H9 (cell line): ENCODE measurements around the gene HS2ST1. TPM values are rescaled to one million over a fixed set of nuclear protein-coding genes. Genes with fewer than 3 reads are reported as not detected.

ENCODE experiments used
- DNase-seq: peaks from one replicate; pipeline ENCODE4 v3.0.0-alpha.2; 2017
- H2AFZ ChIP-seq: one replicate; pipeline ENCODE4 v1.6.1; 2013; ENCODE audit warnings: mild to moderate bottlenecking, low read length, control low read depth, moderate library complexity
- H2AK5ac ChIP-seq: 2 replicates; pipeline ENCODE4 v1.6.1; 2013; ENCODE audit warnings: low read length, control low read depth, mixed read lengths; ENCODE audit not compliant: insufficient read length
- H2BK120ac ChIP-seq: one replicate; pipeline ENCODE4 v1.6.1; 2013; ENCODE audit warnings: low read depth, mild to moderate bottlenecking, low read length, control low read depth, inconsistent platforms; ENCODE audit not compliant: poor library complexity, severe bottlenecking
- H2BK12ac ChIP-seq: 2 replicates; pipeline ENCODE4 v1.6.1; 2013; ENCODE audit warnings: low read length, control low read depth, mixed read lengths, low read depth; ENCODE audit not compliant: insufficient read length
- H2BK15ac ChIP-seq: 2 replicates; pipeline ENCODE4 v1.6.1; 2013; ENCODE audit warnings: low read depth, low read length, control low read depth
- H2BK20ac ChIP-seq: one replicate; pipeline ENCODE4 v1.6.1; 2013; ENCODE audit warnings: low read depth, mild to moderate bottlenecking, low read length, control low read depth, inconsistent platforms; ENCODE audit not compliant: poor library complexity, severe bottlenecking
- H2BK5ac ChIP-seq: 2 replicates; pipeline ENCODE4 v1.6.1; 2013; ENCODE audit warnings: low read length, control low read depth, mixed read lengths; ENCODE audit not compliant: insufficient read length
- H3K14ac ChIP-seq: 2 replicates; pipeline ENCODE4 v1.6.1; 2013; ENCODE audit warnings: low read length, control low read depth; ENCODE audit not compliant: insufficient read depth
- H3K18ac ChIP-seq: 2 replicates; pipeline ENCODE4 v1.6.1; 2013; ENCODE audit warnings: low read depth, mild to moderate bottlenecking, mixed read lengths, low read length, control low read depth; ENCODE audit not compliant: insufficient read length
- H3K23ac ChIP-seq: 2 replicates; pipeline ENCODE4 v1.6.1; 2013; ENCODE audit warnings: low read length, control low read depth, mixed read lengths, low read depth; ENCODE audit not compliant: insufficient read length
- H3K23me2 ChIP-seq: 2 replicates; pipeline ENCODE4 v1.6.1; 2013; ENCODE audit warnings: low read depth, mild to moderate bottlenecking, mixed read lengths, low read length, control low read depth; ENCODE audit not compliant: insufficient read length, poor library complexity, severe bottlenecking
- H3K27ac ChIP-seq: 2 replicates; pipeline ENCODE4 v1.5.1; 2013; ENCODE audit warnings: low read length, control low read depth, mixed read lengths, low read depth; ENCODE audit not compliant: insufficient read length
- H3K27me3 ChIP-seq: 2 replicates; pipeline ENCODE4 v1.6.1; 2013; ENCODE audit warnings: low read length, control low read depth, inconsistent platforms; ENCODE audit not compliant: insufficient read depth
- H3K4ac ChIP-seq: 2 replicates; pipeline ENCODE4 v1.6.1; 2013; ENCODE audit warnings: low read depth, mild to moderate bottlenecking, control low read depth, inconsistent platforms, low read length, moderate library complexity
- H3K4me1 ChIP-seq: 2 replicates; pipeline ENCODE4 v1.6.1; 2013; ENCODE audit warnings: low read length, control low read depth, inconsistent platforms; ENCODE audit not compliant: insufficient read depth
- H3K4me2 ChIP-seq: 2 replicates; pipeline ENCODE4 v1.6.1; 2013; ENCODE audit warnings: low read length, control low read depth, mixed read lengths; ENCODE audit not compliant: insufficient read length, insufficient read depth
- H3K56ac ChIP-seq: 2 replicates; pipeline ENCODE4 v1.6.1; 2013; ENCODE audit warnings: low read depth, mild to moderate bottlenecking, mixed read lengths, low read length, control low read depth; ENCODE audit not compliant: insufficient read length
- H3K79me1 ChIP-seq: 2 replicates; pipeline ENCODE4 v1.6.1; 2013; ENCODE audit warnings: low read depth, mild to moderate bottlenecking, moderate library complexity, low read length, control low read depth, inconsistent platforms; ENCODE audit not compliant: insufficient read depth, poor library complexity, severe bottlenecking
- H3K79me2 ChIP-seq: 2 replicates; pipeline ENCODE4 v1.6.1; 2013; ENCODE audit warnings: low read length, control low read depth, inconsistent platforms; ENCODE audit not compliant: insufficient read depth
- H3K9ac ChIP-seq: 2 replicates; pipeline ENCODE4 v1.6.1; 2013; ENCODE audit warnings: low read length, control low read depth, mixed read lengths; ENCODE audit not compliant: insufficient read length; ENCODE audit errors: extremely low read depth
- H3K9me3 ChIP-seq: one replicate; pipeline ENCODE4 v1.6.1; 2013; ENCODE audit warnings: low read depth, low read length, inconsistent platforms; ENCODE audit not compliant: control insufficient read depth
- H3T11ph ChIP-seq: one replicate; pipeline ENCODE4 v1.6.1; 2013; ENCODE audit warnings: mild to moderate bottlenecking, low read length, control low read depth, inconsistent platforms
- H4K20me1 ChIP-seq: one replicate; pipeline ENCODE4 v1.6.1; 2013; ENCODE audit not compliant: control insufficient read depth, insufficient read length, insufficient read depth
- H4K5ac ChIP-seq: 2 replicates; pipeline ENCODE4 v1.6.1; 2013; ENCODE audit warnings: low read depth, mild to moderate bottlenecking, mixed read lengths, low read length, control low read depth; ENCODE audit not compliant: insufficient read length
- H4K8ac ChIP-seq: replicated peaks from 2 replicates; pipeline ENCODE4 v1.6.1; 2013; ENCODE audit warnings: low read length, control low read depth, mixed read lengths, low read depth; ENCODE audit not compliant: insufficient read length
- H4K91ac ChIP-seq: 2 replicates; pipeline ENCODE4 v1.6.1; 2013; ENCODE audit warnings: low read depth, mild to moderate bottlenecking, moderate library complexity, mixed read lengths, low read length, control low read depth; ENCODE audit not compliant: insufficient read length
- H3K27ac Mint-ChIP-seq, 3 experiments: 2 replicates in 2 of 3; 3 replicates in 1 of 3; pipeline ENCODE4 v1.8.0; 2020 to 2021; ENCODE audit warnings: mixed read lengths in 3 of 3, mild to moderate bottlenecking in 1 of 3, moderate library complexity in 1 of 3
- H3K27me3 Mint-ChIP-seq: 2 replicates; pipeline ENCODE4 v1.8.0; 2021; ENCODE audit warnings: low read depth, mild to moderate bottlenecking, moderate library complexity, mixed read lengths
- H3K36me3 Mint-ChIP-seq, 3 experiments: 2 replicates in 2 of 3; 3 replicates in 1 of 3; pipeline ENCODE4 v1.8.0; 2020 to 2021; ENCODE audit warnings: low read depth in 3 of 3, mixed read lengths in 3 of 3; ENCODE audit not compliant: insufficient read depth in 1 of 3
- H3K4me1 Mint-ChIP-seq, 2 experiments: 2 replicates each; pipeline ENCODE4 v1.8.0; 2020; ENCODE audit warnings: mixed read lengths in 2 of 2
- H3K4me3 Mint-ChIP-seq, 2 experiments: 2 replicates in 1 of 2; 3 replicates in 1 of 2; pipeline ENCODE4 v1.8.0; 2020 to 2021; ENCODE audit warnings: mild to moderate bottlenecking in 2 of 2, mixed read lengths in 2 of 2, moderate library complexity in 1 of 2
- H3K9me3 Mint-ChIP-seq, 2 experiments: 2 replicates in 1 of 2; 3 replicates in 1 of 2; pipeline ENCODE4 v1.8.0; 2020; ENCODE audit warnings: mild to moderate bottlenecking in 2 of 2, mixed read lengths in 2 of 2, moderate library complexity in 1 of 2
- total RNA-seq: library from RNA; stranded (reverse); gene quantifications from 2 replicates; pipeline ENCODE4 v1.2.1, GENCODE V29; 2021
- TF ChIP-seq, protein P1 (sequence below): fragments of 200-600 bp; sonication (generic); conservative IDR thresholded peaks from 3 replicates; pipeline ENCODE4 v1.8.0; 2021; ENCODE audit warnings: antibody characterized with exemption, mild to moderate bottlenecking

The HS2ST1 gene
- total RNA-seq, 1 experiment from 2014 or later: 20.1 TPM

DNA sequence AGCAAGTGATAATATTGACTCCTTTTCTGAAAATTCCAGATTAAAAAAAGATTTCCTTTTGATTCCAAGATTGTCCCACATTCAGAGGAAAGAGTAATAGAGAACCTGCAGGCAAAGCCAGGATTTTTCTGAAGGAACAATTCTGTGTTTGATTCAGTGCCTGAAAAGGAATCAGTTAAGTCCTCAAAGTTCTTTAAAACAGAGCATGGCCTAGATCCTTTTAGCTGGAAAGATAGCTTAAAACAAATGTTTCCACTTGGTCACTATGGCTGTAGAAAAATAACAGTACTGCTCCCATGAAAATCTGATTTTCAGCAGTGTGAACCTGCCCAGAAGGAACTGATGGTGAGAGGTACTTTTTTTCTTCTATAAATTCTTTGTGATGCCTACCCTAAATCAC is 41.8 kb downstream of the HS2ST1 start:
- Histone ChIP-seq H2BK120ac (no peak overlapping the region), H3K27ac (no peak overlapping the region), H3T11ph (no peak overlapping the region), H3K4me2 (no peak overlapping the region), H3K14ac (no peak overlapping the region), H2BK15ac (no peak overlapping the region), H3K79me2 (peaks cover 7% of the 10 kb centered on the region; the same call in 1 of the 2 replicates), H3K79me1 (peaks cover 13% of the 10 kb centered on the region), H3K9me3 (no peaks in the 10 kb centered on the region), H4K8ac (no peak overlapping the region), H4K91ac (no peak overlapping the region), H2BK20ac (no peak overlapping the region), H3K23ac (no peak overlapping the region), H3K56ac (no peak overlapping the region), H2BK5ac (no peak overlapping the region), H4K5ac (no peak overlapping the region), H2AK5ac (no peak overlapping the region), H3K18ac (no peak overlapping the region), H2AFZ (no peak overlapping the region), H3K4me1 (no peaks in the 10 kb centered on the region), H3K9ac (no peak overlapping the region), H4K20me1 (no peaks in the 10 kb centered on the region), H3K4ac (no peak overlapping the region), H2BK12ac (no peak overlapping the region), H3K23me2 (no peaks in the 10 kb centered on the region), H3K27me3 (no peaks in the 10 kb centered on the region)
- Mint-ChIP-seq H3K9me3 (peaks cover 3 to 4% of the 10 kb centered on the region in 2 experiments; a peak in 3 of 5 replicates), H3K4me3 (no peak overlapping the region), H3K4me1 (peaks cover 11 to 18% of the 10 kb centered on the region in 2 experiments), H3K36me3 (peaks cover 7 to 25% (median 24%) of the 10 kb centered on the region in 3 experiments), H3K27me3 (no peaks in the 10 kb centered on the region), H3K27ac (peak overlapping the region in 1 of 3 experiments; percentile 36; a peak in 1 of 7 replicates)
- TF ChIP-seq, protein P1, sequence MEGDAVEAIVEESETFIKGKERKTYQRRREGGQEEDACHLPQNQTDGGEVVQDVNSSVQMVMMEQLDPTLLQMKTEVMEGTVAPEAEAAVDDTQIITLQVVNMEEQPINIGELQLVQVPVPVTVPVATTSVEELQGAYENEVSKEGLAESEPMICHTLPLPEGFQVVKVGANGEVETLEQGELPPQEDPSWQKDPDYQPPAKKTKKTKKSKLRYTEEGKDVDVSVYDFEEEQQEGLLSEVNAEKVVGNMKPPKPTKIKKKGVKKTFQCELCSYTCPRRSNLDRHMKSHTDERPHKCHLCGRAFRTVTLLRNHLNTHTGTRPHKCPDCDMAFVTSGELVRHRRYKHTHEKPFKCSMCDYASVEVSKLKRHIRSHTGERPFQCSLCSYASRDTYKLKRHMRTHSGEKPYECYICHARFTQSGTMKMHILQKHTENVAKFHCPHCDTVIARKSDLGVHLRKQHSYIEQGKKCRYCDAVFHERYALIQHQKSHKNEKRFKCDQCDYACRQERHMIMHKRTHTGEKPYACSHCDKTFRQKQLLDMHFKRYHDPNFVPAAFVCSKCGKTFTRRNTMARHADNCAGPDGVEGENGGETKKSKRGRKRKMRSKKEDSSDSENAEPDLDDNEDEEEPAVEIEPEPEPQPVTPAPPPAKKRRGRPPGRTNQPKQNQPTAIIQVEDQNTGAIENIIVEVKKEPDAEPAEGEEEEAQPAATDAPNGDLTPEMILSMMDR: no peak
- no peak for DNase-seq
